Measurements from ENCODE around the gene SZT2. TPM values are rescaled to one million over a fixed set of nuclear protein-coding genes. Genes with fewer than 3 reads are reported as not detected.

The SZT2 gene
- total and polyA plus RNA-seq, 2 of the 13 experiments (the other 11 are each of a cell fraction or from before 2014, with no cell fraction given): 8.0 to 8.8 TPM

DNA sequence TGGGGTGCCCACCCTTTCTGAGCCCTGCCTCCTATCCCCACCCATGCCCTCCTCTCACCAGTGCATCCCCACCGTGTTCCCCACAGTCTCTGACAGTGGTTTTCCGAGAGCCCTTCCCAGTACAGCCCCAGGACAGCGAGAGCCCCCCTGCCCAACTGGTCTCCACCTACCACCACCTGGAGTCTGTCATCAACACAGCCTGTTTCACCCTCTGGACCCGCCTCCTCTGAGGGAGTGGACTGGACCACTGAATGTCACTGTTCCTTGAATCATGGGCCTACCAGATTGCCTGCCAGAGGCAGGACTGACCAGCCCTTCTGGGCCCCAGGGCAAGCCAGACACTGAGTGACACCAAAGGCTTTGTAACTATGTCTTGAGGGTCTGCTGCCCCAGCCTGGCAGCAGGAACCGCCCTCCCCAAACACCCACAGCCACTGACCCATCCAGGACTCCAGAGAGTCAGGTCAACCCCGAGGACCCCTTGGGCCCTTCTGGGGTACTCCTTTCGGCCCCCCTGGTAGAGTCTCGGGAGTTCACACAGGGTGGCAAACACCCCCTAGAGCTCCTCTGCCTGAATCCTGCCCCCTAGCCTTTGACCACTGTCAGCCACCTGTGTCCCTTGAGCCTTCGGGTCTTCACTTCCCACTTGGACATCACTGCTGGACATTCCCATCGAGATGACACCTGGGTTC is 60.7 kb downstream of the SZT2 start (continued):
- TF ChIP-seq, protein P1, sequence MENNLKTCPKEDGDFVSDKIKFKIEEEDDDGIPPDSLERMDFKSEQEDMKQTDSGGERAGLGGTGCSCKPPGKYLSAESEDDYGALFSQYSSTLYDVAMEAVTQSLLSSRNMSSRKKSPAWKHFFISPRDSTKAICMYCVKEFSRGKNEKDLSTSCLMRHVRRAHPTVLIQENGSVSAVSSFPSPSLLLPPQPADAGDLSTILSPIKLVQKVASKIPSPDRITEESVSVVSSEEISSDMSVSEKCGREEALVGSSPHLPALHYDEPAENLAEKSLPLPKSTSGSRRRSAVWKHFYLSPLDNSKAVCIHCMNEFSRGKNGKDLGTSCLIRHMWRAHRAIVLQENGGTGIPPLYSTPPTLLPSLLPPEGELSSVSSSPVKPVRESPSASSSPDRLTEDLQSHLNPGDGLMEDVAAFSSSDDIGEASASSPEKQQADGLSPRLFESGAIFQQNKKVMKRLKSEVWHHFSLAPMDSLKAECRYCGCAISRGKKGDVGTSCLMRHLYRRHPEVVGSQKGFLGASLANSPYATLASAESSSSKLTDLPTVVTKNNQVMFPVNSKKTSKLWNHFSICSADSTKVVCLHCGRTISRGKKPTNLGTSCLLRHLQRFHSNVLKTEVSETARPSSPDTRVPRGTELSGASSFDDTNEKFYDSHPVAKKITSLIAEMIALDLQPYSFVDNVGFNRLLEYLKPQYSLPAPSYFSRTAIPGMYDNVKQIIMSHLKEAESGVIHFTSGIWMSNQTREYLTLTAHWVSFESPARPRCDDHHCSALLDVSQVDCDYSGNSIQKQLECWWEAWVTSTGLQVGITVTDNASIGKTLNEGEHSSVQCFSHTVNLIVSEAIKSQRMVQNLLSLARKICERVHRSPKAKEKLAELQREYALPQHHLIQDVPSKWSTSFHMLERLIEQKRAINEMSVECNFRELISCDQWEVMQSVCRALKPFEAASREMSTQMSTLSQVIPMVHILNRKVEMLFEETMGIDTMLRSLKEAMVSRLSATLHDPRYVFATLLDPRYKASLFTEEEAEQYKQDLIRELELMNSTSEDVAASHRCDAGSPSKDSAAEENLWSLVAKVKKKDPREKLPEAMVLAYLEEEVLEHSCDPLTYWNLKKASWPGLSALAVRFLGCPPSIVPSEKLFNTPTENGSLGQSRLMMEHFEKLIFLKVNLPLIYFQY (CRISPR knock-in tag; IDR thresholded peaks at IDR 0.05; ENCODE audit: borderline replicate concordance): no peak
- TF ChIP-seq HMGA1 (CRISPR knock-in tag; conservative IDR thresholded peaks at IDR 0.05) (no peak), ZNF138 (CRISPR knock-in tag; IDR thresholded peaks at IDR 0.05; ENCODE audit: low read depth) (no peak), ZNF607 (CRISPR knock-in tag; IDR thresholded peaks at IDR 0.05; ENCODE audit: borderline replicate concordance) (no peak), ZFP36 (IDR thresholded peaks at IDR 0.05; ENCODE audit: borderline replicate concordance, low read depth, low read length, partially characterized antibody) (no peak), ADNP (CRISPR knock-in tag; IDR thresholded peaks at IDR 0.05) (no peak), SMAD9 (CRISPR knock-in tag; IDR thresholded peaks at IDR 0.05) (no peak)
- TF ChIP-seq, protein P2, sequence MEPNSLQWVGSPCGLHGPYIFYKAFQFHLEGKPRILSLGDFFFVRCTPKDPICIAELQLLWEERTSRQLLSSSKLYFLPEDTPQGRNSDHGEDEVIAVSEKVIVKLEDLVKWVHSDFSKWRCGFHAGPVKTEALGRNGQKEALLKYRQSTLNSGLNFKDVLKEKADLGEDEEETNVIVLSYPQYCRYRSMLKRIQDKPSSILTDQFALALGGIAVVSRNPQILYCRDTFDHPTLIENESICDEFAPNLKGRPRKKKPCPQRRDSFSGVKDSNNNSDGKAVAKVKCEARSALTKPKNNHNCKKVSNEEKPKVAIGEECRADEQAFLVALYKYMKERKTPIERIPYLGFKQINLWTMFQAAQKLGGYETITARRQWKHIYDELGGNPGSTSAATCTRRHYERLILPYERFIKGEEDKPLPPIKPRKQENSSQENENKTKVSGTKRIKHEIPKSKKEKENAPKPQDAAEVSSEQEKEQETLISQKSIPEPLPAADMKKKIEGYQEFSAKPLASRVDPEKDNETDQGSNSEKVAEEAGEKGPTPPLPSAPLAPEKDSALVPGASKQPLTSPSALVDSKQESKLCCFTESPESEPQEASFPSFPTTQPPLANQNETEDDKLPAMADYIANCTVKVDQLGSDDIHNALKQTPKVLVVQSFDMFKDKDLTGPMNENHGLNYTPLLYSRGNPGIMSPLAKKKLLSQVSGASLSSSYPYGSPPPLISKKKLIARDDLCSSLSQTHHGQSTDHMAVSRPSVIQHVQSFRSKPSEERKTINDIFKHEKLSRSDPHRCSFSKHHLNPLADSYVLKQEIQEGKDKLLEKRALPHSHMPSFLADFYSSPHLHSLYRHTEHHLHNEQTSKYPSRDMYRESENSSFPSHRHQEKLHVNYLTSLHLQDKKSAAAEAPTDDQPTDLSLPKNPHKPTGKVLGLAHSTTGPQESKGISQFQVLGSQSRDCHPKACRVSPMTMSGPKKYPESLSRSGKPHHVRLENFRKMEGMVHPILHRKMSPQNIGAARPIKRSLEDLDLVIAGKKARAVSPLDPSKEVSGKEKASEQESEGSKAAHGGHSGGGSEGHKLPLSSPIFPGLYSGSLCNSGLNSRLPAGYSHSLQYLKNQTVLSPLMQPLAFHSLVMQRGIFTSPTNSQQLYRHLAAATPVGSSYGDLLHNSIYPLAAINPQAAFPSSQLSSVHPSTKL (CRISPR knock-in tag; IDR thresholded peaks at IDR 0.05): no peak
- TF ChIP-seq, protein P3, sequence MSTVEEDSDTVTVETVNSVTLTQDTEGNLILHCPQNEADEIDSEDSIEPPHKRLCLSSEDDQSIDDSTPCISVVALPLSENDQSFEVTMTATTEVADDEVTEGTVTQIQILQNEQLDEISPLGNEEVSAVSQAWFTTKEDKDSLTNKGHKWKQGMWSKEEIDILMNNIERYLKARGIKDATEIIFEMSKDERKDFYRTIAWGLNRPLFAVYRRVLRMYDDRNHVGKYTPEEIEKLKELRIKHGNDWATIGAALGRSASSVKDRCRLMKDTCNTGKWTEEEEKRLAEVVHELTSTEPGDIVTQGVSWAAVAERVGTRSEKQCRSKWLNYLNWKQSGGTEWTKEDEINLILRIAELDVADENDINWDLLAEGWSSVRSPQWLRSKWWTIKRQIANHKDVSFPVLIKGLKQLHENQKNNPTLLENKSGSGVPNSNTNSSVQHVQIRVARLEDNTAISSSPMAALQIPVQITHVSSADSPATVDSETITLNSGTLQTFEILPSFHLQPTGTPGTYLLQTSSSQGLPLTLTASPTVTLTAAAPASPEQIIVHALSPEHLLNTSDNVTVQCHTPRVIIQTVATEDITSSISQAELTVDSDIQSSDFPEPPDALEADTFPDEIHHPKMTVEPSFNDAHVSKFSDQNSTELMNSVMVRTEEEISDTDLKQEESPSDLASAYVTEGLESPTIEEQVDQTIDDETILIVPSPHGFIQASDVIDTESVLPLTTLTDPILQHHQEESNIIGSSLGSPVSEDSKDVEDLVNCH (CRISPR knock-in tag; IDR thresholded peaks at IDR 0.05): no peak
- TF ChIP-seq, protein P4, sequence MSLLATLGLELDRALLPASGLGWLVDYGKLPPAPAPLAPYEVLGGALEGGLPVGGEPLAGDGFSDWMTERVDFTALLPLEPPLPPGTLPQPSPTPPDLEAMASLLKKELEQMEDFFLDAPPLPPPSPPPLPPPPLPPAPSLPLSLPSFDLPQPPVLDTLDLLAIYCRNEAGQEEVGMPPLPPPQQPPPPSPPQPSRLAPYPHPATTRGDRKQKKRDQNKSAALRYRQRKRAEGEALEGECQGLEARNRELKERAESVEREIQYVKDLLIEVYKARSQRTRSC (CRISPR knock-in tag; IDR thresholded peaks at IDR 0.05; ENCODE audit: low read depth): no peak
- TF ChIP-seq, protein P5, sequence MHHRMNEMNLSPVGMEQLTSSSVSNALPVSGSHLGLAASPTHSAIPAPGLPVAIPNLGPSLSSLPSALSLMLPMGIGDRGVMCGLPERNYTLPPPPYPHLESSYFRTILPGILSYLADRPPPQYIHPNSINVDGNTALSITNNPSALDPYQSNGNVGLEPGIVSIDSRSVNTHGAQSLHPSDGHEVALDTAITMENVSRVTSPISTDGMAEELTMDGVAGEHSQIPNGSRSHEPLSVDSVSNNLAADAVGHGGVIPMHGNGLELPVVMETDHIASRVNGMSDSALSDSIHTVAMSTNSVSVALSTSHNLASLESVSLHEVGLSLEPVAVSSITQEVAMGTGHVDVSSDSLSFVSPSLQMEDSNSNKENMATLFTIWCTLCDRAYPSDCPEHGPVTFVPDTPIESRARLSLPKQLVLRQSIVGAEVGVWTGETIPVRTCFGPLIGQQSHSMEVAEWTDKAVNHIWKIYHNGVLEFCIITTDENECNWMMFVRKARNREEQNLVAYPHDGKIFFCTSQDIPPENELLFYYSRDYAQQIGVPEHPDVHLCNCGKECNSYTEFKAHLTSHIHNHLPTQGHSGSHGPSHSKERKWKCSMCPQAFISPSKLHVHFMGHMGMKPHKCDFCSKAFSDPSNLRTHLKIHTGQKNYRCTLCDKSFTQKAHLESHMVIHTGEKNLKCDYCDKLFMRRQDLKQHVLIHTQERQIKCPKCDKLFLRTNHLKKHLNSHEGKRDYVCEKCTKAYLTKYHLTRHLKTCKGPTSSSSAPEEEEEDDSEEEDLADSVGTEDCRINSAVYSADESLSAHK (CRISPR knock-in tag; IDR thresholded peaks at IDR 0.05; ENCODE audit: borderline replicate concordance): no peak
